Anterior cingulate cortex (tissue), 58 donors: ENCODE data around the gene HPS4.
A peak's percentile ranks its signal among the peaks of the same experiment; 100 is the strongest.
"Not testable (repeated sequence)": the region's sequence is repeated elsewhere in the genome, so short reads cannot be mapped to it uniquely, and the experiment has no call there.

Experiments
- DNase-seq, 58 donors: peaks; one replicate each; lab custom pipeline; 2025; lab: John Stamatoyannopoulos, UW

Gene HPS4

DNA sequence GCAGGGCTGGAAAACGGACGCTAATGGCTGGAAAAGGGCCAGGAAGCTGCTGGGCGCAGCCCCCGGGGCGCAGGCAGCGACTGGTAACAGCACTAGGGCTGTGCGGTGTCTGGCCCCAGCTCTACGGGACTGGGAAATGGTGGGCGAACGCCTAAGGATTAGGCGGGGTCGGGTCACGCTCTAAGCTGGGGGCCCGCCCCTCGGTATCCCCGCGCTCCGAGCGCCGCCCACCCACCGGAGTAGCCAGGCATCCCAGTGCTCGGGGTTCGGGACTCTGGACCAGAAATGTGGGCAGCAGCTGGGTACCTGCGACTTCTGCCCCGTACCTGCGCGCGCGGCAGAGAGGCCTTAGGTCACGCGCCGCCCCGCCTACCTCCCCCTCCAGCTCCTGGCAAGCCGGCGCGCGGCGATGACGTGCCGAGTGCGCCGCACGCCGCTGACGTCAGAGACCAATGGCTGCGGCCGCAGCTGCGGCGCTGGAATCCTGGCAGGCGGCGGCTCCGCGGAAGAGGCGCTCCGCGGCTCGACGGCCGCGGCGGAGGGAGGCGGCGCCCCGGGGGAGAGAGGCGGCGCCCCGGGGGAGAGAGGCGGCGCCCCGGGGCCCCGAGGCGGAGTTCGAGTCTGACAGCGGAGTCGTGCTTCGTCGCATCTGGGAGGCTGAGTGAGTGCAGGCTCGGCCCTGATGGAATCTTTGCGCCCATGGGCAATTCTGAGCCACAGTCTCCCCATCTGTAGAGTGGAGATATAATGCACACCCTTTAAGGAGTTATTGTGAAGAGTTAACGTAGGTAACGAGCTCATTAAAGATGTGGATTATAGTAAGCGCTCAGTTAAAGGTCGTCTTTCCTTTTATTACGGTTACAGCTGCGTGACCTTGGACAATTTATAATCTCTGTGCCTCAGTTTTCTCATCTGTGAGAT, at the start of gene HPS4, which contains the start of gene SRRD:
Gene HPS4, minus strand, starts transcription at position 345 of the 921 bp plus-strand sequence. CDS start 2,021 bp downstream, outside the sequence.
Gene SRRD, plus strand, starts transcription at position 439 of the 921 bp plus-strand sequence. Its CDS starts 14 bp downstream, at position 453.
- DNase-seq = peak in 56 of 58 donors; percentile 26 to 88 (median 75)

DNA sequence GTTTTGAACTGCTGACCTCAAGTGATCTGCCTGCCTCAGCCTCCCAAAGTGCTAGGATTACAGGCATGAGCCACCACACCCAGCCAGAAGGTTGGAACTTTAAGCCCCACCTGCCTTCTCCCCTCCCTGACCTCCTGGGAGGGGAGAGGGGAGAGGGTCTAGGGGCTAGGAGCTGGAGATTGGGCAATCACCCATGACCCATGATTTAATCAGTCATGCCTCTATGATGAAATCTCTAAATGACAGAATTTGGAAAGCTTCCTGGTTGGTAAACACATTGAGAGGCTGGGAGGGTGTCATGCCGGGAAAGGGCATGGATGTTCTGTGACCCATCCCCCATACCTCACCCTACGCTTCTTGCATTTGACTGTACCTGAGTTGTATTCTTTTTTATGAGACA, 45.8 kb upstream of the HPS4 start:
- DNase-seq = no peak

DNA sequence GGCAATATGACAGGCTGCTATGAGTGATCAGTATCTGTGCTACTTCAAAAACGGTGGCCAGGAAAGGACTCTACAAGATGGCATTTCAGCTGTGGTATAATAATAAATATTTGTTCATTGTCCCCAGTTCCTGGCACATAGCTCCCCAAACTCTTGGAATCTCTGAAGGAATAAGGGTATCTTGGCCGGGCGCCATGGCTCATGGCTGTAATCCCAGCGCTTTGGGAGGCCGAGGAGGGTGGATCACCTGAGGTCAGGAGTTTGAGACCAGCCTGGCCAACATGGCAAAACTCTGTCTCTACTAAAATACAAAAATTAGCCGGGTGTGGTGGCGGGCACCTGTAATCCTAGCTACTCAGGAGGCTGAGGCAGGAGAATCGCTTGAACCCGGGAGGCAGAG, 44.9 kb upstream of the HPS4 start:
- DNase-seq = not testable (repeated sequence)

DNA sequence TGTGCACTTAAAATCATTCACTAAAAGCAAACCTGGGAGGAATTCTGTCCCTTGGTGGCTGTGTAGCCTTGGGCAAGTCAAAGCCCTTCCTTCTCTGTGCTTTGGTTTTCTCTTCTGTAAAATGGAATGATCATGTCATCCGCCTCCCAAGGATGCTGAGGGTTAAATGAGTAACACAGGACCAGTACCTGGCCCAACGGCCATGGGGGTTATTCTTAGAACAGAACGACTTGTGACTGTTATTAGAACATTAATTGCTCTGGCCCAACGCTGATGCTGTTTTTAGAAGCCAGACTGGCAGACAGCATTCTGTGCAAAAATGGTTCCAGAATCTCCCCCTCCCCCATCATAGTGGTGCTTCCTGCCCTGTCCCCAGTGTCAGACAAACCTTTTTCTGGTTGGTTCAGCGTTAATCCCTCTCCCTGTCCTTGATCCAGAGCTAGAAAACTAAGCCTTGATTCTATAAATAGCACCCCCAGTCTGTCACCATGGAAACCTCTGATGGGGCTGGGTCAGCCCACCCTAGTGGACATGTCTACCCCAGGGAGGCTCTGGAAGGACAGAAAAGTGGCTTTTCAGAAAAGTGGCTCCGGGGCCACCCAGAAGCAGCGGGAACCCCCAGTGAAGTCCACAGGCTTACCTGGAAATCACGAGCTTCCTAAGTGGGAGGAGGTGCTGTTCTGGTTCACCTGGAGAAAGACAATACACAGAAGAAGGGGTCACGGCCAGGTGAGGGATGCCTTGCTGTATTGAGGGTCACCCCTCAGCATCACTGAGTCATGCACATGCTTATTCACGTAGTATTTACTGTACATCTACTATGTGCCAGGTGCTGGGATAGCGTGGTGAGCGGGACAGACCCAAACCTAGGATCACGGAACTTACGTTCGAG, 44.2 kb upstream of the HPS4 start:
- no peak for DNase-seq

DNA sequence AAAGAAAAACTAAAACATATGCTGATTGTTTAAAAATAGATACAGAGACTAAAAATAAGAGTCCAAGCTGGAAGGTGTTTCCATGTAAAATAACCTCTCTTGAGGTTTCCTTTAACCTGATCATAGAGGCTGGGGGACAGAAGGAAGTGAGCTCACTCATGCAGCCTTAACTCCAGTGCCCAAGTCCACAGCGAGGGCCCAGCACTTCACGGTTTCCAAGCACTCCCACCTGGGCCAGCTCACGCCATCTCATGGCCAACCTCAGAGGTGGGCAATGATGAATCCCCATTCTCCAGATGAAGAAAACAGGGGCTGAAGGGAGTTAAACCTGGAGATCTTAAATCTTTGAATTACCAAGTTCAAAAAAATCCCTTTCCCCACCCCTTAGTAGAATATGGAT, 43.6 kb upstream of the HPS4 start:
- no peak for DNase-seq

DNA sequence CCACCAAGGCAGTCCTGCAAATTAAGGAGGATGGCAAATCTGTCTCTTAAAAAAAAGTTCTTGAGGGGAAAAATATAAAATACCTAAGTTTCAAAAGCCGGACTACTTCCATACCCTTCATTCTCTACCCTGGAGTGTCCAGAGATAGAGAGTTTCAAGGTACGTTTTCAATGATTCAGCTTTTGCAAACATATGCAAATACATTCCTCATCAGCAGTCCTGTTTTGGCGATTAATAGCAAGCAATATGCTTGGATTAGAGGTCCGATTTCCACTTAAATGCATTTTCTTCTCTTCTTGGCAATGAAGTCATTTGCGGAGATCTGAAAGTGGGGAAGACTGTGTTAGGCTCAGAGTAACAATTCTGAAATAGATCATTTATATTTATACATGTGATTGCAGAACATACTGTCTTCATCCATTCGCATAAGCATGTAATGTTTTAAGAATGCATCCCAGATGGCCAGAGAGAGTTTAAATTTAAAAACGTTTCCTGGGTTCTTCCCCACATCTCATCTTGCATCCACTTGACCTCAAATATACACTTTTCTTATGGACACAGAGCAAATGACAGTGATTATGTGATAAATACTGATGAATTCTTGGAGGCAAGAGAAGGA, 42.5 kb upstream of the HPS4 start:
- DNase-seq = no peak

DNA sequence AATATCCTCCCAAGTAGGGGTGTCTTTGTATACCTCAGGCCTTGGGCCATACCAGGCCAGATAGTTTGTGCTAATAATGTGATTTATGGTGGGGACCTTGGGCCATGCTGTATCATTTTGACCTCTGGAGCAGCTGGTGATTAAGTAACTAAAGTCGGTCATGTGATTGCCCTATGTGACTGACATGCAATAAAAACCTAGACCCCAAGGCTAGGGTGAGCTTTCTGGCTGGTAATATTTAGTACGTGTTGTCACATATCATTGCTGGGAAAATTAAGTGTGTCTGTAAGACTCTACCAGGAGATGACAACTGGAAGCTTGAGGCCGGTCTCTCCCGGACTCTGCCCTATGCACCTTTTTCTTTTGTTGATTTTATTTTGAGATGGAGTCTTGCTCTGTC, 41.3 kb upstream of the HPS4 start:
- DNase-seq = no peak

DNA sequence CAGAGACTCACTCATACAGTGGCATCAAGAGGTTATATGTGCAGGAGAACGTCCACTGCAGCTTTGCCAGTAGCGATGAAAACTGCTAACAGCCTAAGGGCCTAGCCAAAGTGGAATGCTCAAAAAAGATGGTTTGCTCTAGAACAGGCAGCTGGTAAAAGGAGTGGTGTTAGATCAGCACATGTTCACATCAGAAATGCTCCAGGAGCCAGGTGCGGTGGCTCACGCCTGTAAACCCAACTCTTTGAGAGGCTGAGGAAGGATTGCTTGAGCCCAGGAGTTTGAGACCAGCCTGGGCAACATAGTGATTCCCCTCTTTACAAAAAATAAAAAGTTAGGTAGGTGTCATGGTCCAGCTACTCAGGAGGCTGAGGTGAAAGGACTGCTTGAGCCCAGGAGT, 39.0 kb upstream of the HPS4 start:
- DNase-seq = peak in 2 of 58 donors; percentile 3 to 12

DNA sequence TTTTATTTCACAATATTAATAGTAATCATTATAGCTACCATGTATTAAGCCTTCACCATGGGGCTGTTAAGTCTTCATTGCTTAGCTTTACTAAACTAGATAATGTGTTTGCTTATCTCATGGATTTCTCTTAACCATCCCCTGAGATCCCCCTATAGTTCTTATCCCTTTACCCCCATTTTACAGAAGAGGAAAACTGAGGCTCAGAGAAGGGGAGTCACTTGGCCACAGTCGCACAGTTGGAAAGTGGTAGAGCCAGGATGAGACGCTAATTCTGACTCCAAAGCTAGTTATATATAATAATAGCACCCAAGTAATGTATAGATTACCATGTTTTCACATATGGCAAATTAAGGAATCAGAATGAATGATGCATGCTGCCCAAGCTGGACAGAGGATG, 38.4 kb upstream of the HPS4 start:
- DNase-seq = no peak

DNA sequence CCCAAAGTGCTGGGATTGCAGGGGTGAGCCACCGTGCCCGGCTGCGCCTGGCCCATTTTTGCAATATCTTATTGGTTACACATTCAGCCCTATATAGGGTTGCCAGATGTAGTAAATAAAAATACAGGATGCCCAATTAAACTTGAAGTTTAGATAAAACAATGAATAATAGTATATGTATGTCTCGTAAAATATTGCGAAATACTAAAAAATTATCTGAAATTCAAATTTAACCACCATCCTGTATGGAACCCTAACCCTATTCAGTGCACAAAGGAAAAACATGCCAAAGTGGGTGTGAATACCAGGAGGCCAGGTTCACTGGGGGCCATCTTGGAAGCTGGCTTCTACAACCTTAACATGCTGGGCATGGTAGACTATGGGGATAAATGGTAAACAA, 33.8 kb upstream of the HPS4 start:
- no peak for DNase-seq

DNA sequence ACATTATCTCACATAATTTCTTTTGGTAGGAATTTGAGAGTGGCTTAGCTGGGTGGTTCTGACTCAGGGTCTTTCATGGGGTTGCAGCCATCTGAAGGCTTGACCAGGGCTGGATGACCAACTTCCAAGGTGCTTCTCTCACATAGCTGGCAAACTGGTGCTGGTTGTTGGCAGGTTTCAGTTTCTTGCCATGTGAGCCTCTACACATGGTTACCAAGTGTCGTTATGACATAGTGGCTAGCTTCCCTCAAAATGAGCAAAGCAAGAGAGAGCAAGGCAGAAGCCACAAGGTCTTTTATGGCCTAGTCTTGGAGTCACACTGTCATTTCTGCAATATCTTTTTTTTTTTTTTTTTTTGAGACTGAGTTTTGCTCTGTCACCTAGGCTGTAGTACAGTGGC, 32.9 kb upstream of the HPS4 start:
- no peak for DNase-seq

DNA sequence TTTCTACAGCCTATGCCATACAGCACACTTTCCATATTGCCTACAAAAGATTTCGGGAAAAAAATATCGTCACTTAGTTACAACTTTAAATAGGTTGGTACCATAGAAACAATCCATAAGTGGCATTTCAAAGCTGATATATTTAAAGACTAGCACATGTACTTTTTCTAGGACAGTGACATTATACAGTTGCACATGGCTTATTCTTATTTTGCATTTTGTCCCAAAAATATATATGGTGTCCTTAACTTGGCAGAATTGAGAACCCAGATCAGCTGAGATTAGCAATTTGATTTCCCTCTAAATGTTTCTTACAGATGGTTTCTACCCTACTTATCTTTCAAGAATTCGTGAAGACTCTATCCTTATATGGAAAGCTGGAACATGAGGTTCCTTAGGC, 32.3 kb upstream of the HPS4 start:
- DNase-seq = peak in 2 of 58 donors; percentile 19 to 54

DNA sequence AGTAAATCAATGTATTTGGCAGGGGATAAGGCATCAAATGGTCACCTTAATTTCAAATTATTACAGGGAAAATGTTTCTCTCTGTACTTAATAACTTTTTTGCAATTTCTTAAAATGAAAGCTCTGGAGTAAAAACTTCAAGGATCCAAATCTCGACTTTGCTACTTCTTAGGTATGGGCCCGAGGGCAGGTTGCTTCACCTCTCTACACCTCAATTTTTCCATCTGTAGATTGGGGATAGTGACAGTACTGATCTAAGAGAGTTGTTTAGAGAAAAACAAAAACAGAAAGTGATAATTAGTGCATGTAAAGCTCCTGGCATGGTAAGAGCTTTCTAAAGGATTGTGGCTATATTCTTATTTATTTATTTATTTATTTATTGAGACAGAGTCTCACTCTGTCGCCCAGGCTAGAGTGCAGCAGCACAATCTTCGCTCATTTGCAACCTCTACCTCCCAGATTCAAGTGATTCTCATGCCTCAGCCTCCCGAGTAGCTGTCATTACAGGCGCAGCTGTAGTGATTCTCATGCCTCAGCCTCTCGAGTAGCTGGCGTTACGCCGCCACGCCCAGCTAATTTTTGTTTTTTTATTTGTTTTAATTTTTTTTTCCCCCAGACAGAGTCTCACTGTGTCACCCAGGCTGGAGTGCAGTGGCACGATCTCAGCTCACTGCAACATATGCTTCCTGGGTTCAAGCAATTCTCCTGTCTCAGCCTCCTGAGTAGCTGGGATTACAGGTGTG, 31.0 kb upstream of the HPS4 start:
- no peak for DNase-seq

DNA sequence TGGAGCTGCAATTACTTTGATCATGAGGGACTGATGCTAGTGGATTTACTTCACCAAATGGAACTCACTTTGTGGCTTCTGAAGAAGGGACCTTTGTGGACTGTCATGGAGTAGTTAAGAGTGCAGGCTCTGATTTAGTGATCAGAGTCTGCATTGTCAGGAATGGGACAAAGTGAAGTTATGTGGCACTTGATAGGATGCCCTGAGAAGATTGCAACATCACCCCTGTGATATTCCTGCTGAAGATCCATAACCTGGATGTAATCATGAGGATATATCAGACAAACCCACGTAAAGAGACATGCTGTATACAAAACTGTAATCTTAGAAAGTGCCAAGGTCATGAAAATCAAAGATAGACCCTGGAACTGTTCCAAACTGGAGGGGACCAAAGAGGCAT, 30.3 kb upstream of the HPS4 start:
- no peak for DNase-seq

DNA sequence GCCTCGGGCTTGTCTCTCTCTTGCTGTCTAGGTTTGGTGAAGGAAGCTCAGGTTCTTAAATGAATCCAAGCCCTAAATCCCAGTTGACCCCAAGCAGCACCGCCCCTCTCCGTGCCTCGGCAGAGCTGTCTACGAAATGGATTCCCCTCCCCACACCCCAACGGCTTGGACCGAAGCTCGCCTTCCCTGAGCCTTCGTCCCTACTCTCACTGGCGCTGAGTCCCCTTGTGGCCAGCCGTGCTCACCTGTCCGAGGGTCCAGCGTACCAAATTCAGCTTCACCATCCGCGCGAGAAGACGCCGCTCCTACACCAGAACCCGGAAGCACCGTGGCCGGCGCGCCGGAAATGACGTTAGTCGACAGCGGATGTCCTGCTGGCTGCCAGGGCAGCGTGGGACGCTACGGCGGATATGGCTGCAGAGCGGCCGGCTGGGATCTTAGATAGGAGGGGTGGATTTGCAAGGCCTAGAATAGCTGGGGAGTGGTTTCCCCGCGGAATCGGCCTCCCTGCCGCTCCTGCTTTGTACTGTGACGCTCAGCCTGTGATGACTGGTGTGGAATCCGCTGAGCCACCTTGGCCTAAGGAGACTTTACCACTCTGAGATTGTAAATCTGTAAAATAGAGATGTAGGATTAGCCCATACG, 28.7 kb upstream of the HPS4 start, which contains the start of gene TFIP11:
Gene TFIP11, minus strand, starts transcription at position 325 of the 645 bp plus-strand sequence. CDS start 2,201 bp downstream, outside the sequence.
- peak; percentile 58 to 99 (median 89) for DNase-seq

DNA sequence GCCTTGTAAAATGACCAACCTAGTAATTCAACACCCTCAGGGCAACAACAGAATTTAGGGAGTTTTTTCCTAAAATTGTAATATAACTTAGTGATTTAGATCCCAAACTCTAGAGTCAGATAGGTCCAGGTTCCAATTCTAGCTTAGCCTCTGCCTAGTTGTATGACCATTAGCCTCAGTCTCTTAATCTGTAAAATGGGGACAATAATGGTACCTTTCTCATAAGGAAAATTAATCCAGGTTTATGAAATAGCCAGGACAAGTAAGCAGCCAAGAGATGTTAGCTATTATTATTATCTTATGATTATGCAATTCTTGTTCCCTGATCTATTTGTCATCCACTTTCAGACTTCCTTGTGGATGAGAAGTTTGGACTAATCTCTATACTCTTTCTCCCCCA, 24.6 kb upstream of the HPS4 start:
- DNase-seq = no peak

DNA sequence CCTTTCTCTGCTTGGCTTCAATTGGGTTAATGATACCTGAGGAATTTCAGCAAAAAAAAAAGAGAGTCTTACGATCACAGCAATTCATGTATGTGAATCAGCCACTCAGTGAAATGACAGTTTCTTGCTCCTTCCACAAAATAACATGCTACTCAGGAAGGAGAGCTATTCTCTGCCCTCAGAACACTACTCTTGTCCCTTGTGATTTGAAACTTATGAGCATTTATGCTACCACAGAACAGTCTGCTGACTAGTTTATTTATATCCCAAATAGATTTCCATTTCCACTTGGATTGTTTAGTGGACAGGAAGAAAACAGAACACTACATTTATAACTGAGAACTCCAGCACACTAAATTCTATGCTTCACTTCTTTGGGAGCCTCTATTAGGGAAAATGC, 20.2 kb upstream of the HPS4 start:
- DNase-seq = no peak

DNA sequence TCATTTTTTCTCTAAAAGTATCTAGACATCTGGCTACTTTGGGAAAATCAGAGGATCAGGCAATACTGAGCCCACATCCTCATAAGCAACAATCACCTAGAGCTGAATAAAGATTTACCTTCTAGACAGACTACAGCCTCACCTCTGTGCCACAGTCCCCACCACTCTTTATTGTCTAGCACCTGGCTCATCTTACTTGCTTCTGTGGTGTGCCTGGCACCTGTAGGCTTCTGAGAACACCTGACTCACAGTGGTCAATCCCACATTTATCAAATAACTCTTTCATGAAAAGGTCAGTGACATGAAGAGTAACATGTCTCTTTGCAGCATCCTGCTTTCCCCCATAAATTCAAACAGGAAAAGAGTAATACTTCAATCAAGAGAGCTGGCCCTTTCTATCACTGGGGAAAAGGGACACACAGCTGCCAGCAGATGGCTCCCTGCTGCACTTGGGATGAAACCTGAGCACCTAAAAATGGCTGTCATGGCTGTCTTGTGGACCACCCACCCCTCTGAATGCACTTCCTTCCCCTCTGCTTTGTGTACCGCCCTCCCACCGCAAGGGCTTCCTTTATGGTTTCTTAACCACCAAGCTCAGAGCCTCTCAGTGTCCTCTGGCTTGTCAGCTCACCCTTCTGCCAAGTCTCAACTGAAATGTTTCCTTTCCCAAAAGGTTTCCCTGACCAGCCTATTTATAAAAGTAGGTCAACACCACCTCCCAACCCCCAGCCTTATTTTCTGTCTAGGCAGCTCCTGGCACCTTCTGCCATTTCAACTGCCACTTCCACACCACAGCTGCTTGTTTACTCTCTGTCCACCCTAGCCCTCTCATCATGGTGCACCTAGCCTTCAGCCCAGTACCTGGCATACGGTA, 19.3 kb upstream of the HPS4 start:
- DNase-seq = peak in 33 of 58 donors; percentile 6 to 76 (median 36)
